Ramos (cell line): ENCODE measurements around the gene CTH.
"Not testable (repeated sequence)": the region's sequence is repeated elsewhere in the genome, so short reads cannot be mapped to it uniquely, and the experiment has no call there.

Source experiments
- in situ Hi-C: fragments of 300-500 bp; cut with MboI; formaldehyde crosslinking; loops from one replicate; pipeline ENCODE4 v1.14.3; 2022; ENCODE audit warnings: low sequenced_read_pairs; ENCODE audit not compliant: unreplicated experiment

CTH gene

DNA sequence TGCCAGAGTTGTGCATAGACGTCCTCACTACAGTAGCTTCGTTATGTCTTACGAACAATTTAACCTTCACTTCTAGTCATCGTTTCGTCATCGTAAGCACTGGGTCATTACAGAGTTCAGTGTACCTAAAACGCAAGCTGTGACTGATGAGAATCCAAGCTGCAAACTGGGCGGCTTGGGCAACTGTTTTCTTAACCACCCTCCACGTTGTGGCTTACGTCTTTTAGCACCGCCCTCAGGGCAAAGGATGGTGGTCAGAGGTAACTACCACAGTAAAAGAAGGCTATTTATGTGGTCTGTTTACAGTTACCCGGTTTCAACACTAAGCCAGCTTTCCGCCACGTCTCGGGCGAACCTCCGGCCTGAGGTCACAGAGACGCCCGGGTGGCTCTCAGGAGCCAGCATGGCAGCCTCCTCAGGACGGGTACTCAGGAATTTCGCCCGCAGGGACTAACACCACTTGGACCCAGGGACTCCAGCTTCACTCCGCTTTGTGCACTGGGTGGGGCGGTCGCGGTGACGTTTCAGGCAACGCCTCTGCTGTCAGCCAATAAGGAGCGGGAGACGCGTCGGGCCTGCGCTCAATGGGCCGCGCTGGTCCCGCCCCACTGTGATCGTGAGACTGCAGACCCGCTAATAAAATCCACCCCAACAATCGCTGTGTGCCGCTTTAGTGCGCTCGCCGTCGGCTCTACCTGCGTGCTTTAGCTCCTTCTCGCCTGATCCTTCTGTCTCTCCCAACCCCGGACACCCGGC lies at the start of gene CTH:
TSS of gene CTH (plus strand) at position 665 of the 756 bp plus-strand sequence. CDS start 148 bp downstream, outside the sequence.
- in situ Hi-C loops: no loop called here

DNA sequence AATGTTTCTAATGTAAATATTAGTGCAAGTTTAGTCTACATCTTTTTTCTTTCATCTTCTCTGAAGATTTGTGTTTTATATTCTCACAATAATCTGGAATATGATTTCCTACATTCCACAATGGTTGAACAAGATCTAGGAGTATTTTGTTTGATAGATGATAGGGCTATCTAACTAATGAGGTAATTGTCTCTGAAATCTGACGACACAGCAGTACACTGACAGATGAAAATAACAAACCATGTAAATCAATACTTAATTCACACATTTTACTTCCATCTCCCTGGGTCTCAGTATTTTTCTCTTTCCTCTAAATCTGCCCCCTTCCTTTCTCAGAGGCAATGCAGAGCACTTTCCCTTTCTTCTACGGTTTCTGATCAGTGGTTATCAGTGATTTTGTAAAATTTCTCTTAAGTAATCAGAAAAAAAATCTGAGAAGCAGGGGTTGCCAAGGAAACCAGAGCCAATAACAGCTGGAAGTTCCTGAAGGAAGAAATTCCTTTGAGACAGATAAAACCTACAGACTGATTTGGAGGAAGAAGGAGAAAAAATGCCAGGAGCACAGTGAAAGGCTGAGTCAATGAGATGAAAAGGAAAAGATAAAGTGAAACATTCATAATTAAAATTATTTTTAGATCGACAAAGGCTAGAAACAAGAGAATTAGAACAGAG lies 49.2 kb upstream of the CTH start:
- in situ Hi-C loops: no loop called here

DNA sequence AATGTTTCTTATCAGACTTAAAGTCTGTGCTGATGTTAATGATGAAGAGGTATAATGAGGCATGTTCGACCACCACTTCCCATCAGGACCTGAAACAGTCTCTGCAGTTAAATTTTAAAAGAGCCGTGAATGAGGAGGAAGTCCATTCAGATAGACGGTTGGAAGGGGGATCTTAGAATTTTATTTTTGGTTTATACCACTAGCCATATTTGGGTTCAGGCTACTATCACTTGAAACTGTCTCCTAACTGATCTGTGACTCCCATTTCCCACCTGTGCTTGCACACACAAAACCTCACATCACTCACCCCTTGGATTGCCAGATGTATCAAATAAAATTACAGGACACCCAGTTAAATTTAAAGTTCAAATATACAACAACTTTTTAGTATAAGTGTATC lies 46.6 kb upstream of the CTH start:
- in situ Hi-C loops: no loop called here

DNA sequence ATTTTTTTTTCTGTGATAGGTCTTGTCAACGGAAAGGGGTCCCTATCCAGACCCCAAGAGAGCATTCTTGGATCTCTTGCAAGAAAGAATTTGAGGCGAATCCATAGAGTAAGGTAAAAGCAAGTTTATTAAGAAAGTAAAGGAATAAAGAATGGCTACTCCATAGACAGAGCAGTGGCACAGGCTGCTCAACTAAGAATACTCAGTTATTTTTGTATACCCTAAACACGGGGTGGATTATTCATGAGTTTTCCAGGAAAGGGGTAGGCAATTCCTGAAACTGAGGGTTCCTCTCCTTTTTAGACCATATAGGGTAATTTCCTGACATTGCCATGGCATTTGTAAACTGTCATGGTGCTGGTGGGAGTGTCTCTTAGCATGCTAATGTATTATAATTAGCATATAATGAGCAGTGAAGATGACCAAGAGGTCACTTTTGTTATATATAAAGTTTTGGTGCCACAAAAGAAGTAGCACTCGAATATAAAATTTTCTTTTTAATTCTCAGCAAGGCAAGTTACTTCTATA lies 44.6 kb upstream of the CTH start:
- in situ Hi-C loops: not testable (repeated sequence)

DNA sequence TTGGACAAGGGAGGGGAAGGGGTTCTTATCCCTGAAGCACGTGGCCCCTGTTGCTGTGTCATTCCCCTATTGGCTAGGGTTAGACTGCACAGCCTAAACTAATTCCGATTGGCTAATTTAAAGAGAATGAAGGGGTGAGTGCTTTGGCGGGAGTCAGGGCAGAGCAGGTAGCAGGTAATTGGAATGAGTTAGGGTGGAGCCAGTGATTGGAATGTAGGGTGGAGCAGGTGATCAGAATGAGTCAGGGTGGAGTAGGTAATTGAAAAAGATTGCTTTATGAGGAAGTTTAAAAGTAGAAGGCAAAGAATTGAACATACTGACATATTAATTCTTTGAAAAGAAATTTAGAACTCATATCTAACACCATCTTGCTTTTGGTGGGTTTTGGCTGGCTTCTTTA lies 44.1 kb upstream of the CTH start:
- in situ Hi-C loops: not testable (repeated sequence)

DNA sequence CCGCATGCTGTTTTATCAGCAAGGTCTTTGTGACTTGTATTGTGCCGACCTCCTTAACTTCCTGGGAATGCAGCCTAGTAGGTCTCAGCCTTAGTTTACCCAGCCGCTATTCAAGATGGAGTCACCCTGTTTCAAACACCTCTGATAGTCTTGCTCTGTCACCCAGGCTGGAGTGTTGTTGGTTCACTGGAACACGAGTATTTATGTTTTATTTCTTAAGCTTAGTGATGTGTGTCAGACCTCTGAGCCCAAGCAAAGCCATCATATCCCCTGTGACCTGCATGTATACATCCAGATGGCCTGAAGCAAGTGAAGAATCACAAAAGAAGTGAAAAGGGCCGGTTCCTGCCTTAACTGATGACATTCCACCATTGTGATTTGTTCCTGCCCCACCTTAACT lies 43.7 kb upstream of the CTH start:
- in situ Hi-C loops: not testable (repeated sequence)

DNA sequence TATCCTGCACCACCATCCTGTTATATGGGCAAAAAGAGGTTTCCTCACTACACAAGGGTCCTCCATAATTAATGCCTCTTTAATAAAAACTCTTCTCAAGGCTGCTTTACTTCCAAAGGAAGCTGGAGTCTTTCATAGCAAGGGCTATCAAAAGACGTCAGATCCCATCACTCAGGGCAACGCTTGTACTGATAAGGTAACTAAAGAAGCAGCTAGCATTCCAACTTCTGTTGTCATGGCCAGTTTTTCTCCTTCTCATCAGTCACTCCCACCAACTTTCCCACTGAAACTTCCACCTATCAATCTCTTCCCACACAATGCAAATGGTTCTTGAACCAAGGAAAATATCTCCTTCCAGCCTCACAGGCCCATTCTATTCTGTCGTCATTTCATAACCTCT lies 39.5 kb upstream of the CTH start:
- in situ Hi-C loops: not testable (repeated sequence)

DNA sequence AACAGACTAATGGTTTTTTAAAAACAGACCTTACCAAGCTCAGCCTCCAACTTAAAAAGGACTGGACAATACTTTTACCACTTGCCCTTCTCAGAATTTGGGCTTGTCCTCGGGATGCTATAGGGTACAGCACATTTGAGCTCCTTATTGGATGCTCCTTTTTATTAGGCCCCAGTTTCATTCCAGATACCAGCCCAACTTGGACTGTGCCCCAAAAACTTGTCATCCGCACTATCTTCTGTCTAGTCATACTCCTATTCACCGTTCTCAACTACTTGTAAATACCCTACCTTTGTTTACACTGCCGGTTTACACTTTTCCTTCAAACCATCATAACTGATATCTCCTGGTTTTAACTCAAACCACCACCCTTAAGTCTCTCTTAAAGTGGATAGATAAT lies 38.6 kb upstream of the CTH start:
- in situ Hi-C loops: no loop called here

DNA sequence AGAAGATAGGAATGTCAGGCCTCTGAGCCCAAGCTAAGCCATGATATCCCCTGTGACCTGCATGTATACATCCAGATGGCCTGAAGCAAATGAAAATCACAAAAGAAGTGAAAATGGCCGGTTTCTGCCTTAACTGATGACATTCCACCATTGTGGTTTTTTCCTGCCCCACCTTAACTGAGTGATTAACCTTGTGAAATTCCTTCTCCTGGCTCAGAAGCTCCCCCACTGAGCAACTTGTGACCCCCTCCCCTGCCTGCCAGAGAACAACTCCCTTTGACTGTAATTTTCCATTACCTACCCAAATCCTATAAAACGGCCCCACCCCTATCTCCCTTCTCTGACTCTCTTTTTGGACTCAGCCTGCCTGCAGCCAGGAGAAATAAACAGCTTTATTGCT lies 37.5 kb upstream of the CTH start:
- in situ Hi-C loops: not testable (repeated sequence)

DNA sequence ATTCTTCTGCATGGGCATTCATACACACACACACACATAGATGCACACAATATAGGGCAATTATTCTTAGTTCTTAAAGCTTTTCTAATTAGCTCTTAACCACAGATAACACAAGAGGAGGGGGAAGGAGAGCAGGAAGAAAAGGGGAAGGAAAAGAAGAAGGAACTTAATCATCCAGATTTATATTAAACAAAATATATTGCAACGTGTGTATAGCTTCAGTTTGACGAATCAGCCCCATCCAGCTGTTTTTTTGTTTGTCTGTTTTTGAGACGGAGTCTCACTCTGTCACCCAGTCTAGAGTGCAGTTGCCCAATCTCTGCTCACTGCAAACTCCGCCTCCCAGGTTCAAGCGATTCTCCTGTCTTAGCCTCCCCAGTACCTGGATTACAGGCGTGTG lies 34.9 kb upstream of the CTH start:
- in situ Hi-C loops: no loop called here

DNA sequence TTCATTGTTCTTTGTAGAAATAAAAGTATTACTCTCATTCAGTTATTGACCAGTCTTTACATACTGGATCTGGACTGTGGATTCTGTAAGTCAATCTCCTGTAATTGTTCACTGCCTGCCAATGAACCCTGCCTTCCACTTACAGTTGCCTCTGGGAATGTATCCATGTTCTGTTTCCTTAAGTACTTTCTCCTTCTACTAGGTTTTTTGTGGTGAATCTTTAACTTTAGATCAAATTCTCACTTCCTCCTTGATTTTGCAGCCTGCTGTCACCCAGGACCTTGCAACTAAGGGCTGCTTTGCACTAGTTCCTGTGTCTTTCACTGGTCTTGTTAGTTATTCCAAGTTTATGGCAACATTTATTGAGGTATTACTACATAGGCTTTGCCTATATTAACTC lies 28.4 kb upstream of the CTH start:
- in situ Hi-C loops: no loop called here

DNA sequence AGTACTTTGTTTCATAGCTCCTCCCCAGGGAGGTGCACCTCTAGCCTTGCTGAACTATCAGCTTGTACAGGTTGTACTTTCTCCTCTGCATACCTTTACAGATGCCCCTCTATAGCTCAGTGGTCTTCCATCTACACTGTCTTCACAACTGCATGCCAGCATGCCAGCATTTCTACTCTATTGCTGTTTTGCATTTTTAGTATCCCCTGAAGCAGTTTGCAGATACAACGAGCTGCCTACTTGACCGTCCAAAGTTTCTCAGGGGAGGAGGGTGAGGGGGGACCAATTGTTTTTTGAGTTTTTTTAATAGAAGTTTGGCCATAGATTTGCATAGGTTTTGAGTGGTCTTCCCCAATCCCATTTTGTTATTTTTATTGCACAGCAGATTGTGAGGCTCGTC lies 27.6 kb upstream of the CTH start:
- in situ Hi-C loops: no loop called here

DNA sequence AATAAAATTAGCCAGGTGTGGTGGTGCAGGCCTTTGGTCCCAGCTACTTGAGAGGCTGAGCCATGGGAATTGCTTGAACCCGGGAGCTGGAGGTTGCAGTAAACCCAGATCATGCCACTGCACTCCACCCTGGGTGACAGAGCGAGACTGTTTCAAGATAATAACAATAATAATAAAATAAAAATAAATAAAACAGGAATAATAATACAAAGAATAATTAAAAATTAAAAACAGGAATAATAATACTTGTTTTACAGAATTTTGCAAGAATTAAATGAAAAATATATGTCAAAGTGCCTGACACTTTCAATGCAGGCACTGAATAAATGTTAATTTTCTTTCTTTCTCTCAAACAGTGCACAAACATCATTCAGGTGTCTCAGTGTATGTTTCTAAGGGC lies 26.5 kb upstream of the CTH start:
- in situ Hi-C loops: no loop called here

DNA sequence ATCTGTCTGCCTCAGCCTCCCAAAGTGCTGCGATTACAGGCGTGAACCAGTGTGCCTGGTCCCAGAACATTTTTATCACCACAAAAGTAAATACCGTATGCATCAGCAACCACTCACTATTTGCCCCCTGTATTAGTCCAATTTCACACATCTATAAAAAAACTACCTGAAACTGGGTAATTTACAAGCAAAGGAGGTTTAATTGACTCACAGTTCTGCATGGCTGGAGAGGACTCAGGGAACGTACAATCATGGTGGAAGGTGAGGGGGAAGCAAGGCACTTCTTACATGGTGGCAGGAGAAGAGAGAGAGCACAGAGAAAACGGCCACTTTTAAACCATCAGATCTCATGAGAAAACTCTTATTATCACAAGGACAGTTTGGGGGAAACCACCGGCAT lies 25.6 kb upstream of the CTH start:
- in situ Hi-C loops: no loop called here

DNA sequence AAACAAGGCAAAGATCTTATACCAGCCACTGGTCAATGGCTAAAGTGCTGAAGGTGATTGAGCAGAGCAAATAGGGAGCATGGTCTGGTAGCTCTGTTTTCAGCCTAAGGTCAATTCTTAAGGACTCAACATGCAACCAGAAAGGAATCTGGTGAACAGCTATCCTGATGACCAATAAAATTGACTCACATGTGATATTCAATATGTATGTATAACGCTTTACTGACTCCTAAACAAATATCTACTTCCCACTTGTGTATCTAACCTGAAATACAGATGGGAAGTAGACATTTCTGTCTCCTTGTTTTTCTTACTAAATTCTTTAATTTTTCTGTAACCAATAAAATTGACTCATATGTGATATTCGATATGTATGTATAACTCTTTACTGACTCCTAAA lies 24.9 kb upstream of the CTH start:
- in situ Hi-C loops: no loop called here

DNA sequence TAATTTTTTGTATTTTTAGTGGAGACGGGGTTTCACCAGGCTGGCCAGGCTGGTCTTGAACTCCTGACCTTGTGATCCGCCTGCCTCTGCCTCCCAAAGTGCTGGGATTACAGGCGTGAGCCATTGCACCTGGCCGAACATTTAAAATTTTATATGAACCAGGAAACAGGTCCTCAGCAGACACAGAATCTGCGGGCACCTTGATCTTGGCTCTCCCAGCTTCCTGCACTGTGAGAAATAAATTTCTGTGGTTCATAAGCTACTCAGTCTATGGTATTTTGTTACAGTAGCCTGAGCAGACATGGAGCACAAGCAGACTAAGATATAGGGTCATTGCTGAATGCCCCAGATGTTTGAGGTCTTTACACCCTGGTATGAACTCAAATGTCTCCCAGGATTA lies 23.6 kb upstream of the CTH start:
- in situ Hi-C loops: no loop called here

DNA sequence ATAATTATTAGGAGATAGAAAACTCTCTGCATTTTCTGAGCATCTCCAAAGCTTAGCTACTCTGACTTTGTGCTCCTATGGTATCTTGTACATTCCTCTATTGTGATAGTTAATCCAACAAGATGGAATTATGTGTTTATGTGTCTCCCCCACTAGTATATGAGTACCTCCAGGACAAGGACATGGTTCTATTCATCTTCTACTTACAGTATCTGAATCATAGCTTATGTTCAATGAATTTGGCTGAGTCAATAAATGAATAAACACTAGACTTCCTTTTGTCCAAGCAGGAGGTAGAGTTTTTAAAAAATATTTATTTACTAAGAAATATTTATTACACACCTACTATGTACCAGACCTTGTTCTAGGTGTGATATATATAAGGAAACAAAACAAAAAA lies 18.4 kb upstream of the CTH start:
- in situ Hi-C loops: no loop called here

DNA sequence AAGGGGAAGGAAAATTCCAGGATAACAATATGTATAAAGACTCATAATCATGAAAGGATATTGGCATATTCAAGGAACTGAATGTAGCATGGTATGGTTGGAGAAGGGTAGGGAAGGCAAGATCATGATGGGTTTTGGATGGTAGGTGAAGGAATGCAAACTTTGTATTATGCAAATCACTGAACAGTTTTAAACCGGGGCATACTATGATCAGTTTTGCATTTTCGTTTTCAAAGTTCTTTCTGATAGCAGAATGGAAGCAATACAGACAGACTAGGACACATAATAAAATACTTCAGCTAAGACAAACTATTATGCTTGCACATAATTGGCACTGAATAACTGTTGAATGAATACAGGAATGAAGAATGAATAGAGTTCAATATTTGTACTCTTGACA lies 14.5 kb upstream of the CTH start:
- in situ Hi-C loops: no loop called here

DNA sequence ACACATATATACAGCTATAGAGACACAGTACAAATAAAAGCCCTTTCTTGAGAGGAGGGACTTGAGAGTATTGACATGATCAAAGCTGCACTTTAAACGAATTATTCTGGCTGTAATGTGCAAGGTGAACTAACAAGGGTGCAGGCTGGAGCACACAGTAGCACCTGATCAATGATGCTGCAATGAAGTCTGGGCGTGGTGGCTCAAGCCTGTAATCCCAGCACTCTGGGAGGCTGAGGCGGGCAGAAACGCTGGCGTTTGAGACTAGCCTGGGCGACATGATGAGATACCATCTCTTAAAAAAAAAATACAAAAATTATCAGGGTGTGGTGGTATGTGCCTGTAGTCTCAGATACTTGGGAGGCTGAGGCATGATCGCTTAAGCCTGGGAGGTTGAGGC lies 14.1 kb upstream of the CTH start:
- in situ Hi-C loops: no loop called here

DNA sequence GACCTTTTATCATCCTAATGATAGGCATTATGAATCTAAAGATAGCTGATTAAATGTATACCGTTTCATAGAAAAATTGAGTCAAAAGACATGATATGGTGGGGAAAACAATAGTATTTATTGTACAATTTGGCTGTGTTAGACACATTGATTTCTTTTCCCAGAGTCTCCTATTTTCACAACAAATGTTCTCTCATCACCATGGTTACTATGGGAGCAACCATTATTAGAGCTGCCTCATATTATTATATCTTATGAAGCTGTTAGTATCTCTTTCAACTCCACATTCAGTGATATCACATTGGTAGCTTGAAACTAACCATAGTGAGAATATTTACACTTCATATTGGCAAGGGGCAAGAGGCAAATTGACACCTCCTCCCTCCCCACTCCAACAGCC lies 10.7 kb upstream of the CTH start:
- in situ Hi-C loops: no loop called here

DNA sequence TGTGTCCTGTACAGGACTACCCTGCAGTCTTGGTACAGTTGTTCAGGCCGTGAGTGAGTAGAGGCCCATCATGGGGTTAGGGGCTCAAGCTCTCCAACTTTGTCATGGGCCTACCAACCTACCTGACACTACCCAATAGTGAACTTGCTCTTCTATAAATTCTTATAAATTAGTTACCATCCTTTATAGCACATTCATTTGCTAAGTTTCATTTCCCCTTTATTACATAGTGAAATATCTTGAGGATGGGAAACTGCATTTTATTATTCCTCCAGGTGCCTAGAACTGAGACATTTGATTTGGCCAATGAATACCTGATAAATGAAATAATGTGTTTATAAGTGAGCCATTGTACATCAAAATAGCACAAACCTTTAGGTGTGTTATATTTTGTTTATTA lies 9.1 kb upstream of the CTH start:
- in situ Hi-C loops: no loop called here

DNA sequence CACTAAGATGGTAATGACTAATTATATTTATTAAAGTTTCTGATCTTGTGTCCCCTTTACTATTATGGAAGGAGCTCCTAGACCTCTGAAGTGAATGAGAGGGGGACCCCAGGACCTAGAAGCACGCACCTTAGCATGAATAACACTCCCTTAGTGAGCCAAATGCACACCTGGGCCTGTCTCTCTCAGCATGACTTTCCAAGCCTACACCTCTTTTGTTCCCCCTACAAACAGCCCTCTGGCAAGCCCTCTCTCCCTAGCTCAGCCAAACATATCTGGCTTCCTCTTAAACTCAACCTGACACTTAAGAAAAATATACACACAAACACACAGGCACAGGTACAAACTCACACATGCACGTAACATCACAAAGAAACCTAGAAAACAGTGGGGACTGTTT lies 7.3 kb upstream of the CTH start:
- in situ Hi-C loops: no loop called here
